ENCODE results near the gene COL18A1. TPM values are rescaled to one million over a fixed set of nuclear protein-coding genes. Genes with fewer than 3 reads are reported as not detected.

Gene COL18A1
- total and polyA plus RNA-seq, 2 donors: 18.9 to 58.6 TPM

GRCh38 chr21:45494851-45495680, 90.1 kb downstream of the COL18A1 start:
- H3K36me3 ChIP-seq (ENCODE audit: control insufficient read depth in 2 of 2, insufficient read depth in 2 of 2, low read length in 1 of 2): peaks cover 9 to 14% of the 10 kb centered on the region in 2 donors
- H3K4me1 ChIP-seq (ENCODE audit: control insufficient read depth in 2 of 2, insufficient read depth in 2 of 2, low read length in 2 of 2): peaks cover 0 to 14% of the 10 kb centered on the region in 2 donors
- no peaks in the 10 kb centered on the region for H3K27me3 ChIP-seq (ENCODE audit: control insufficient read depth in 2 of 2, insufficient read depth in 1 of 2, low read length in 1 of 2)
- H3K9me3 ChIP-seq (ENCODE audit: control insufficient read depth in 2 of 2, insufficient read depth in 1 of 2, low read length in 1 of 2): peaks cover 1 to 21% of the 10 kb centered on the region in 2 donors
- H3K4me3 ChIP-seq (ENCODE audit: low read length in 2 of 2): no peak overlapping the region
- H3K27ac ChIP-seq (ENCODE audit: low read depth in 1 of 2, low read length in 1 of 2): no peak overlapping the region
- WGBS: 95% methylated on average over 30 of the region's 30 CpGs
- no peak for DNase-seq (ENCODE audit: low read depth in 6 of 9, low spot score in 9 of 9)

GRCh38 chr21:45496151-45496967, 91.4 kb downstream of the COL18A1 start:
- WGBS: 94% methylated on average over 18 of the region's 18 CpGs
- H3K27ac ChIP-seq (ENCODE audit: low read depth in 1 of 2, low read length in 1 of 2): no peak overlapping the region
- peaks cover 0 to 2% of the 10 kb centered on the region in 2 donors for H3K4me1 ChIP-seq (ENCODE audit: control insufficient read depth in 2 of 2, insufficient read depth in 2 of 2, low read length in 2 of 2)
- H3K36me3 ChIP-seq (ENCODE audit: control insufficient read depth in 2 of 2, insufficient read depth in 2 of 2, low read length in 1 of 2): peaks cover 9 to 14% of the 10 kb centered on the region in 2 donors
- no peaks in the 10 kb centered on the region for H3K27me3 ChIP-seq (ENCODE audit: control insufficient read depth in 2 of 2, insufficient read depth in 1 of 2, low read length in 1 of 2)
- DNase-seq (ENCODE audit: low read depth in 6 of 9, low spot score in 9 of 9): no peak
- H3K4me3 ChIP-seq (ENCODE audit: low read length in 2 of 2): no peak overlapping the region
- peaks cover 1 to 15% of the 10 kb centered on the region in 2 donors for H3K9me3 ChIP-seq (ENCODE audit: control insufficient read depth in 2 of 2, insufficient read depth in 1 of 2, low read length in 1 of 2)

- Histone ChIP-seq H3K4me1 (ENCODE audit: control insufficient read depth in 2 of 2, insufficient read depth in 2 of 2, low read length in 2 of 2) (no peaks in the 10 kb centered on the region), H3K27me3 (ENCODE audit: control insufficient read depth in 2 of 2, insufficient read depth in 1 of 2, low read length in 1 of 2) (no peaks in the 10 kb centered on the region), H3K9me3 (ENCODE audit: control insufficient read depth in 2 of 2, insufficient read depth in 1 of 2, low read length in 1 of 2) (peaks cover 1 to 15% of the 10 kb centered on the region in 2 donors), H3K36me3 (ENCODE audit: control insufficient read depth in 2 of 2, insufficient read depth in 2 of 2, low read length in 1 of 2) (peaks cover 9 to 14% of the 10 kb centered on the region in 2 donors), H3K4me3 (ENCODE audit: low read length in 2 of 2) (no peak overlapping the region), H3K27ac (ENCODE audit: low read depth in 1 of 2, low read length in 1 of 2) (no peak overlapping the region)
- DNase-seq (ENCODE audit: low read depth in 6 of 9, low spot score in 9 of 9): no peak
- WGBS: 98% methylated on average over 22 of the region's 22 CpGs
Measured at GRCh38 chr21:45496968-45497845, 92.2 kb downstream of the COL18A1 start.

- DNase-seq (ENCODE audit: low read depth in 6 of 9, low spot score in 9 of 9): no peak
- Histone ChIP-seq H3K4me3 (ENCODE audit: low read length in 2 of 2) (no peak overlapping the region), H3K4me1 (ENCODE audit: control insufficient read depth in 2 of 2, insufficient read depth in 2 of 2, low read length in 2 of 2) (no peaks in the 10 kb centered on the region), H3K27me3 (ENCODE audit: control insufficient read depth in 2 of 2, insufficient read depth in 1 of 2, low read length in 1 of 2) (no peaks in the 10 kb centered on the region), H3K9me3 (ENCODE audit: control insufficient read depth in 2 of 2, insufficient read depth in 1 of 2, low read length in 1 of 2) (peaks cover 1 to 15% of the 10 kb centered on the region in 2 donors), H3K27ac (ENCODE audit: low read depth in 1 of 2, low read length in 1 of 2) (no peak overlapping the region), H3K36me3 (ENCODE audit: control insufficient read depth in 2 of 2, insufficient read depth in 2 of 2, low read length in 1 of 2) (peaks cover 9 to 14% of the 10 kb centered on the region in 2 donors)
- WGBS: 98% methylated on average over 39 of the region's 39 CpGs
Measured at GRCh38 chr21:45497846-45498645, 93.1 kb downstream of the COL18A1 start.

GRCh38 chr21:45498646-45499000, 93.7 kb downstream of the COL18A1 start:
- Histone ChIP-seq H3K4me3 (ENCODE audit: low read length in 2 of 2) (no peak overlapping the region), H3K9me3 (ENCODE audit: control insufficient read depth in 2 of 2, insufficient read depth in 1 of 2, low read length in 1 of 2) (peaks cover 1 to 15% of the 10 kb centered on the region in 2 donors), H3K4me1 (ENCODE audit: control insufficient read depth in 2 of 2, insufficient read depth in 2 of 2, low read length in 2 of 2) (no peaks in the 10 kb centered on the region), H3K27ac (ENCODE audit: low read depth in 1 of 2, low read length in 1 of 2) (no peak overlapping the region), H3K27me3 (ENCODE audit: control insufficient read depth in 2 of 2, insufficient read depth in 1 of 2, low read length in 1 of 2) (no peaks in the 10 kb centered on the region), H3K36me3 (ENCODE audit: control insufficient read depth in 2 of 2, insufficient read depth in 2 of 2, low read length in 1 of 2) (peaks cover 9 to 14% of the 10 kb centered on the region in 2 donors)
- WGBS: 96% methylated on average over 9 of the region's 9 CpGs
- DNase-seq (ENCODE audit: low read depth in 6 of 9, low spot score in 9 of 9): no peak

- Histone ChIP-seq H3K36me3 (ENCODE audit: control insufficient read depth in 2 of 2, insufficient read depth in 2 of 2, low read length in 1 of 2) (peaks cover 5 to 14% of the 10 kb centered on the region in 2 donors), H3K4me3 (ENCODE audit: low read length in 2 of 2) (no peak overlapping the region), H3K27me3 (ENCODE audit: control insufficient read depth in 2 of 2, insufficient read depth in 1 of 2, low read length in 1 of 2) (no peaks in the 10 kb centered on the region), H3K9me3 (ENCODE audit: control insufficient read depth in 2 of 2, insufficient read depth in 1 of 2, low read length in 1 of 2) (peaks cover 1 to 15% of the 10 kb centered on the region in 2 donors), H3K4me1 (ENCODE audit: control insufficient read depth in 2 of 2, insufficient read depth in 2 of 2, low read length in 2 of 2) (no peaks in the 10 kb centered on the region), H3K27ac (ENCODE audit: low read depth in 1 of 2, low read length in 1 of 2) (no peak overlapping the region)
- no peak for DNase-seq (ENCODE audit: low read depth in 6 of 9, low spot score in 9 of 9)
- 94% methylated on average over 25 of the region's 25 CpGs for WGBS
Measured at GRCh38 chr21:45499201-45499750, 94.3 kb downstream of the COL18A1 start.

- Histone ChIP-seq H3K27ac (ENCODE audit: low read depth in 1 of 2, low read length in 1 of 2) (no peak overlapping the region), H3K27me3 (ENCODE audit: control insufficient read depth in 2 of 2, insufficient read depth in 1 of 2, low read length in 1 of 2) (no peaks in the 10 kb centered on the region), H3K36me3 (ENCODE audit: control insufficient read depth in 2 of 2, insufficient read depth in 2 of 2, low read length in 1 of 2) (peaks cover 5 to 14% of the 10 kb centered on the region in 2 donors), H3K4me3 (ENCODE audit: low read length in 2 of 2) (no peak overlapping the region), H3K4me1 (ENCODE audit: control insufficient read depth in 2 of 2, insufficient read depth in 2 of 2, low read length in 2 of 2) (no peaks in the 10 kb centered on the region), H3K9me3 (ENCODE audit: control insufficient read depth in 2 of 2, insufficient read depth in 1 of 2, low read length in 1 of 2) (peaks cover 1 to 15% of the 10 kb centered on the region in 2 donors)
- no peak for DNase-seq (ENCODE audit: low read depth in 6 of 9, low spot score in 9 of 9)
- WGBS: 87% methylated on average over 6 of the region's 6 CpGs
Measured at GRCh38 chr21:45499970-45500577, 95.1 kb downstream of the COL18A1 start.
